Body of pancreas (tissue), 4 donors: ENCODE measurements around the gene RNASEH2A.
A peak's percentile ranks its signal among the peaks of the same experiment; 100 is the strongest.

Experiments used
- POLR2A ChIP-seq, 3 donors: fragments of 450-650 bp; IDR thresholded peaks; one replicate each; pipeline ENCODE4 v1.6.1; 2016; ENCODE audit warnings: antibody characterized with exemption in 3 of 3, mild to moderate bottlenecking in 2 of 3
- TF ChIP-seq, protein P1 (sequence below), 7 experiments: fragments of 450-650 bp in 4 of 7; fragments of 200-600 bp in 3 of 7; sonication (generic) in 3 of 7; IDR thresholded peaks; one replicate each; pipeline ENCODE4 v1.5.1; 2016 to 2019; ENCODE audit warnings: antibody characterized with exemption in 7 of 7

GRCh38 chr19:12757544-12758274, 48.7 kb upstream of the RNASEH2A start:
- TF ChIP-seq, protein P1, sequence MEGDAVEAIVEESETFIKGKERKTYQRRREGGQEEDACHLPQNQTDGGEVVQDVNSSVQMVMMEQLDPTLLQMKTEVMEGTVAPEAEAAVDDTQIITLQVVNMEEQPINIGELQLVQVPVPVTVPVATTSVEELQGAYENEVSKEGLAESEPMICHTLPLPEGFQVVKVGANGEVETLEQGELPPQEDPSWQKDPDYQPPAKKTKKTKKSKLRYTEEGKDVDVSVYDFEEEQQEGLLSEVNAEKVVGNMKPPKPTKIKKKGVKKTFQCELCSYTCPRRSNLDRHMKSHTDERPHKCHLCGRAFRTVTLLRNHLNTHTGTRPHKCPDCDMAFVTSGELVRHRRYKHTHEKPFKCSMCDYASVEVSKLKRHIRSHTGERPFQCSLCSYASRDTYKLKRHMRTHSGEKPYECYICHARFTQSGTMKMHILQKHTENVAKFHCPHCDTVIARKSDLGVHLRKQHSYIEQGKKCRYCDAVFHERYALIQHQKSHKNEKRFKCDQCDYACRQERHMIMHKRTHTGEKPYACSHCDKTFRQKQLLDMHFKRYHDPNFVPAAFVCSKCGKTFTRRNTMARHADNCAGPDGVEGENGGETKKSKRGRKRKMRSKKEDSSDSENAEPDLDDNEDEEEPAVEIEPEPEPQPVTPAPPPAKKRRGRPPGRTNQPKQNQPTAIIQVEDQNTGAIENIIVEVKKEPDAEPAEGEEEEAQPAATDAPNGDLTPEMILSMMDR (IDR thresholded peaks at IDR 0.05): peak; percentile 78 to 92 (median 89)
- TF ChIP-seq POLR2A (IDR thresholded peaks at IDR 0.05): peak in 1 of 3 donors; percentile 7
